ENCODE results near the gene H6PD. TPM values are rescaled to one million over a fixed set of nuclear protein-coding genes. Genes with fewer than 3 reads are reported as not detected.

The H6PD gene
- total and polyA plus RNA-seq, 9 of the 15 experiments (the other 6 are each of a cell fraction or from before 2014, with no cell fraction given) = 0.04 to 2.5 (median 0.95) TPM

- Histone ChIP-seq H3K36me3 (ENCODE audit: control insufficient read depth, insufficient read depth, low read length) (no peaks in the 10 kb centered on the region), H4K20me1 (replicated peaks; ENCODE audit: control insufficient read depth, insufficient read depth, low read length) (0 out of 2 replicates have a peak, but pooled peaks cover 12% of the 10 kb centered on the region), H3K9ac (ENCODE audit: insufficient read depth in 1 of 2, low read depth in 2 of 2, low read length in 2 of 2) (no peak overlapping the region), H3K27me3 (ENCODE audit: control insufficient read depth in 2 of 2, insufficient read depth in 2 of 2, low read length in 2 of 2) (peaks cover 24 to 45% of the 10 kb centered on the region in 2 experiments), H3K4me3 (no peak overlapping the region), H3K9me1 (ENCODE audit: control insufficient read depth, insufficient read depth, low read length) (no peaks in the 10 kb centered on the region), H3K79me2 (ENCODE audit: control insufficient read depth, insufficient read depth, low read length) (no peaks in the 10 kb centered on the region), H3K4me2 (ENCODE audit: insufficient read depth, low read length) (no peak overlapping the region), H2AFZ (ENCODE audit: low read depth, low read length) (no peak overlapping the region), H3K27ac (ENCODE audit: extremely low read depth, low read depth, low read length) (no peak overlapping the region), H3K4me1 (replicated peaks in 1 of 2; ENCODE audit: control insufficient read depth in 2 of 2, insufficient read depth in 2 of 2, low read length in 2 of 2) (peaks cover 3 to 20% of the 10 kb centered on the region in 2 experiments; a peak in 3 of 5 replicates), H3K9me3 (replicated peaks; ENCODE audit: control insufficient read depth, insufficient read depth, low read depth, low read length) (peaks cover 6% of the 10 kb centered on the region; the same call in 1 of the 2 replicates)
- ChIA-PET CTCF (ENCODE audit: low intra/inter-chr PET ratio) (interaction anchor here (0.6 to 6.2 kb wide), 2 partner anchors 199 to 296 kb away, joined by 3 to 57 read pairs; no protein-coding TSS in a partner anchor), POLR2A (interaction anchor here (0.5 kb wide), 1 partner anchor 426 kb away, joined by 3 read pairs; no protein-coding TSS in a partner anchor)
- intact Hi-C loops (cut with micrococcal nuclease) = no loop called here
- FAIRE-seq (no peak), DNase-seq (ENCODE audit: extremely low read depth in 1 of 4, low spot score in 3 of 4) (peak in 1 of 4 experiments; percentile 46), ATAC-seq (peak; percentile 20)
- 22% methylated on average over 13 of the region's 13 CpGs for WGBS (ENCODE audit: insufficient coverage, low coverage, missing lambda C conversion rate)
- TF ChIP-seq NFIC (IDR thresholded peaks at IDR 0.05) (peak; percentile 79), ELK3 (CRISPR knock-in tag; IDR thresholded peaks at IDR 0.05) (no peak)
- BruUV-seq (replicated peaks) = no TSS peak
- in situ Hi-C loops (cut with MboI) = no loop called here
Measured at GRCh38 chr1:9291914-9292360, 57.4 kb downstream of the H6PD start.
